OCI-LY7 (cell line): Measurements from ENCODE around the gene PEX11B.

ENCODE experiments used
- CTCF ChIP-seq: fragments of 200-600 bp; sonication (generic); conservative IDR thresholded peaks from 2 replicates; pipeline ENCODE4 v1.5.1; 2014; ENCODE audit warnings: mild to moderate bottlenecking, antibody characterized with exemption, low read length, moderate library complexity, mixed read lengths
- EZH2phosphoT487 ChIP-seq: fragments of 200-600 bp; sonication (generic); IDR thresholded peaks from 2 replicates; pipeline ENCODE4 v1.6.1; 2018; ENCODE audit warnings: low read depth, borderline replicate concordance, mild to moderate bottlenecking, mixed run types, antibody characterized with exemption, low read length, moderate library complexity, mixed read lengths

- TF ChIP-seq CTCF, result no peak
- TF ChIP-seq EZH2phosphoT487, result no peak
These were observed 43.9 kb downstream of the PEX11B start for GRCh38 chr1:145874646-145875045.
